ENCODE measurements around the gene FSHR.

GRCh38 chr2:49044350-49045079, 109.8 kb downstream of the FSHR start:
- TF ChIP-seq ZFP30 (CRISPR knock-in tag; IDR thresholded peaks at IDR 0.05) (no peak), ZFP3 (CRISPR knock-in tag; IDR thresholded peaks at IDR 0.05) (no peak), CREB5 (CRISPR knock-in tag; IDR thresholded peaks at IDR 0.05; ENCODE audit: low read depth) (no peak), PATZ1 (CRISPR knock-in tag; IDR thresholded peaks at IDR 0.05; ENCODE audit: borderline replicate concordance) (no peak), ZC3H10 (CRISPR knock-in tag; IDR thresholded peaks at IDR 0.05) (no peak), ZNF70 (CRISPR knock-in tag; IDR thresholded peaks at IDR 0.05) (no peak), POU6F1 (CRISPR knock-in tag; IDR thresholded peaks at IDR 0.05; ENCODE audit: borderline replicate concordance, low read depth) (no peak), BACH2 (CRISPR knock-in tag; IDR thresholded peaks at IDR 0.05; ENCODE audit: borderline replicate concordance) (no peak), ESRRG (CRISPR knock-in tag; IDR thresholded peaks at IDR 0.05) (no peak), CSDC2 (CRISPR knock-in tag; IDR thresholded peaks at IDR 0.05) (no peak), ISL1 (CRISPR knock-in tag; IDR thresholded peaks at IDR 0.05) (no peak), ARNTL (CRISPR knock-in tag; IDR thresholded peaks at IDR 0.05; ENCODE audit: borderline replicate concordance, low read depth) (no peak), RARB (CRISPR knock-in tag; IDR thresholded peaks at IDR 0.05) (no peak), ZNF8 (CRISPR knock-in tag; IDR thresholded peaks at IDR 0.05) (no peak)

Data from SK-N-SH treated with all-trans-retinoic acid at 6 μM for 48 hours (cell line).